Trophoblast cell (in vitro differentiated cells and primary cell): ENCODE results near the gene GOSR2.
"Not testable (repeated sequence)": the region's sequence is repeated elsewhere in the genome, so short reads cannot be mapped to it uniquely, and the experiment has no call there.

Experiments
- DNase-seq, 2 donors: peaks; one replicate each; pipeline ENCODE4 v3.0.0-alpha.2; 2016
- H2AFZ ChIP-seq: 2 replicates; pipeline ENCODE4 v1.6.1; 2013; ENCODE audit warnings: low read length, moderate library complexity, mild to moderate bottlenecking; ENCODE audit not compliant: insufficient read depth, poor library complexity
- H2AK5ac ChIP-seq: 2 replicates; pipeline ENCODE4 v1.6.1; 2013; ENCODE audit warnings: mild to moderate bottlenecking, low read length
- H2BK120ac ChIP-seq: 2 replicates; pipeline ENCODE4 v1.6.1; 2013; ENCODE audit warnings: low read length, mild to moderate bottlenecking, moderate library complexity; ENCODE audit not compliant: insufficient read depth, poor library complexity
- H2BK12ac ChIP-seq: 2 replicates; pipeline ENCODE4 v1.6.1; 2013; ENCODE audit warnings: mild to moderate bottlenecking, low read length, moderate library complexity
- H2BK5ac ChIP-seq: 2 replicates; pipeline ENCODE4 v1.6.1; 2013; ENCODE audit warnings: low read length, low read depth, moderate library complexity, mild to moderate bottlenecking; ENCODE audit not compliant: poor library complexity
- H3K14ac ChIP-seq: 2 replicates; pipeline ENCODE4 v1.6.1; 2013; ENCODE audit warnings: mild to moderate bottlenecking, low read length
- H3K18ac ChIP-seq: 2 replicates; pipeline ENCODE4 v1.6.1; 2013; ENCODE audit warnings: mild to moderate bottlenecking, low read length
- H3K23ac ChIP-seq: 2 replicates; pipeline ENCODE4 v1.6.1; 2013; ENCODE audit warnings: low read length
- H3K27ac ChIP-seq: 2 replicates; pipeline ENCODE4 v1.5.1; 2013; ENCODE audit warnings: low read depth, mild to moderate bottlenecking, inconsistent platforms, low read length, moderate library complexity
- H3K27me3 ChIP-seq: 2 replicates; pipeline ENCODE4 v1.6.1; 2013; ENCODE audit warnings: inconsistent platforms, mild to moderate bottlenecking, low read length, moderate library complexity; ENCODE audit not compliant: insufficient read depth
- H3K36me3 ChIP-seq, 2 experiments: 1 replicate in 1 of 2; 2 replicates in 1 of 2; pipeline ENCODE4 v1.6.1; 2013; ENCODE audit warnings: low read length in 2 of 2, mild to moderate bottlenecking in 2 of 2, moderate library complexity in 1 of 2; ENCODE audit not compliant: insufficient read depth in 2 of 2, control insufficient read depth in 1 of 2
- H3K4ac ChIP-seq: 2 replicates; pipeline ENCODE4 v1.6.1; 2013; ENCODE audit warnings: low read depth, mild to moderate bottlenecking, low read length, moderate library complexity
- H3K4me1 ChIP-seq, 2 experiments: 1 replicate in 1 of 2; 2 replicates in 1 of 2; pipeline ENCODE4 v1.6.1; 2013; ENCODE audit warnings: low read length in 2 of 2, mild to moderate bottlenecking in 2 of 2, moderate library complexity in 1 of 2; ENCODE audit not compliant: insufficient read depth in 2 of 2, control insufficient read depth in 1 of 2
- H3K4me2 ChIP-seq: 2 replicates; pipeline ENCODE4 v1.6.1; 2013; ENCODE audit warnings: inconsistent platforms, mild to moderate bottlenecking, low read length, moderate library complexity
- H3K4me3 ChIP-seq: 2 replicates; pipeline ENCODE4 v1.5.1; 2013; ENCODE audit warnings: mild to moderate bottlenecking, low read depth, low read length, inconsistent platforms
- H3K79me1 ChIP-seq: one replicate; pipeline ENCODE4 v1.6.1; 2013; ENCODE audit warnings: low read length
- H3K79me2 ChIP-seq: 2 replicates; pipeline ENCODE4 v1.6.1; 2013; ENCODE audit warnings: low read length, mild to moderate bottlenecking; ENCODE audit not compliant: control insufficient read depth, insufficient read depth, poor library complexity
- H3K9ac ChIP-seq: 2 replicates; pipeline ENCODE4 v1.6.1; 2013; ENCODE audit warnings: mild to moderate bottlenecking, low read length
- H3K9me3 ChIP-seq: 2 replicates; pipeline ENCODE4 v1.6.1; 2013; ENCODE audit warnings: low read depth, mild to moderate bottlenecking, control low read depth, inconsistent platforms, low read length; ENCODE audit not compliant: insufficient read depth
- H4K12ac ChIP-seq: 2 replicates; pipeline ENCODE4 v1.6.1; 2013; ENCODE audit warnings: low read depth, mild to moderate bottlenecking, low read length, moderate library complexity
- H4K8ac ChIP-seq: 2 replicates; pipeline ENCODE4 v1.6.1; 2013; ENCODE audit warnings: low read depth, mild to moderate bottlenecking, low read length, moderate library complexity
- H4K91ac ChIP-seq: one replicate; pipeline ENCODE4 v1.6.1; 2013; ENCODE audit warnings: low read depth, mild to moderate bottlenecking, low read length, moderate library complexity
- WGBS: extraction: QIAGEN DNeasy Blood & Tissue Kit; methylation state at CpG from one replicate; pipeline ENCODE4 v1.1.7; 2013; ENCODE audit warnings: missing lambda C conversion rate; ENCODE audit not compliant: insufficient read length, insufficient coverage; ENCODE audit errors: extremely low coverage; 5-methylcytosine and 5-hydroxymethylcytosine counted together

The GOSR2 gene

GRCh38 chr17:46952115-46952514 is 29.2 kb downstream of the GOSR2 start:
- no peaks in the 10 kb centered on the region for H3K79me1 ChIP-seq
- H4K12ac ChIP-seq, result no peak overlapping the region
- H3K9me3 ChIP-seq, result no peaks in the 10 kb centered on the region
- no peaks in the 10 kb centered on the region for H3K4me1 ChIP-seq
- H3K18ac ChIP-seq, result no peak overlapping the region
- H2BK120ac ChIP-seq, result no peak overlapping the region
- H3K23ac ChIP-seq, result no peak overlapping the region
- no peak overlapping the region for H4K8ac ChIP-seq
- no peaks in the 10 kb centered on the region for H3K79me2 ChIP-seq
- H3K14ac ChIP-seq, result no peak overlapping the region
- no peak overlapping the region for H2BK5ac ChIP-seq
- H2BK12ac ChIP-seq, result no peak overlapping the region
- H3K27me3 ChIP-seq, result no peaks in the 10 kb centered on the region
- no peak overlapping the region for H2AFZ ChIP-seq
- WGBS, result no CpG with 5 or more reads among the region's 9 CpGs
- no peak overlapping the region for H3K4ac ChIP-seq
- DNase-seq, result no peak
- H3K36me3 ChIP-seq, result peaks cover 2 to 7% of the 10 kb centered on the region in 2 experiments
- H3K4me3 ChIP-seq, result no peak overlapping the region
- H2AK5ac ChIP-seq, result no peak overlapping the region
- H3K9ac ChIP-seq, result no peak overlapping the region
- H3K27ac ChIP-seq, result no peak overlapping the region
- H4K91ac ChIP-seq, result no peak overlapping the region
- H3K4me2 ChIP-seq, result no peak overlapping the region

GRCh38 chr17:46953191-46953590 is 30.2 kb downstream of the GOSR2 start:
- H3K79me2 ChIP-seq, H2BK5ac ChIP-seq, H3K14ac ChIP-seq, H3K4ac ChIP-seq, DNase-seq, H3K36me3 ChIP-seq, H3K18ac ChIP-seq, H3K23ac ChIP-seq, H4K91ac ChIP-seq, H4K8ac ChIP-seq, H3K79me1 ChIP-seq, H2BK12ac ChIP-seq, H3K27ac ChIP-seq, H3K9me3 ChIP-seq, H3K4me2 ChIP-seq, H2AFZ ChIP-seq, H3K9ac ChIP-seq, H3K27me3 ChIP-seq, H3K4me1 ChIP-seq, H4K12ac ChIP-seq, H2AK5ac ChIP-seq, H3K4me3 ChIP-seq, H2BK120ac ChIP-seq: not testable (repeated sequence)
- no CpG with 5 or more reads among the region's 4 CpGs for WGBS

- no peak overlapping the region for H3K9ac ChIP-seq
- no peaks in the 10 kb centered on the region for H3K27me3 ChIP-seq
- no peak overlapping the region for H2BK120ac ChIP-seq
- no peak overlapping the region for H4K91ac ChIP-seq
- no peak overlapping the region for H2AK5ac ChIP-seq
- H3K79me2 ChIP-seq, result no peaks in the 10 kb centered on the region
- H3K4me3 ChIP-seq, result peak overlapping the region; percentile 43
- H3K79me1 ChIP-seq, result no peaks in the 10 kb centered on the region
- no peaks in the 10 kb centered on the region for H3K36me3 ChIP-seq
- H4K8ac ChIP-seq, result no peak overlapping the region
- H2AFZ ChIP-seq, result no peak overlapping the region
- H2BK5ac ChIP-seq, result no peak overlapping the region
- H2BK12ac ChIP-seq, result no peak overlapping the region
- no peak overlapping the region for H3K14ac ChIP-seq
- no peak overlapping the region for H3K23ac ChIP-seq
- H3K4me2 ChIP-seq, result no peak overlapping the region
- H3K4me1 ChIP-seq, result no peaks in the 10 kb centered on the region
- WGBS, result no CpG with 5 or more reads among the region's 8 CpGs
- peaks cover 1% of the 10 kb centered on the region for H3K9me3 ChIP-seq
- DNase-seq, result no peak
- H4K12ac ChIP-seq, result no peak overlapping the region
- H3K27ac ChIP-seq, result no peak overlapping the region
- no peak overlapping the region for H3K4ac ChIP-seq
- H3K18ac ChIP-seq, result no peak overlapping the region
Observed at GRCh38 chr17:46958041-46958591, 35.2 kb downstream of the GOSR2 start.

GRCh38 chr17:46960152-46960551 is 37.2 kb downstream of the GOSR2 start:
- Histone ChIP-seq H2BK5ac (no peak overlapping the region), H3K27ac (no peak overlapping the region), H3K4me1 (no peaks in the 10 kb centered on the region), H3K23ac (no peak overlapping the region), H3K18ac (no peak overlapping the region), H3K9ac (no peak overlapping the region), H3K4me3 (no peak overlapping the region), H3K79me1 (no peaks in the 10 kb centered on the region), H3K27me3 (no peaks in the 10 kb centered on the region), H3K14ac (no peak overlapping the region), H2BK120ac (no peak overlapping the region), H3K4ac (no peak overlapping the region), H2AFZ (no peak overlapping the region), H3K36me3 (no peaks in the 10 kb centered on the region), H3K79me2 (no peaks in the 10 kb centered on the region), H2BK12ac (no peak overlapping the region), H2AK5ac (no peak overlapping the region), H3K4me2 (no peak overlapping the region), H3K9me3 (peaks cover 1% of the 10 kb centered on the region), H4K12ac (no peak overlapping the region), H4K8ac (no peak overlapping the region), H4K91ac (no peak overlapping the region)
- WGBS, result no CpG with 5 or more reads among the region's 2 CpGs
- DNase-seq, result no peak
